CD4-positive, alpha-beta memory T cell (primary cell): ENCODE results near the gene SCFD1. TPM values are rescaled to one million over a fixed set of nuclear protein-coding genes. Genes with fewer than 3 reads are reported as not detected.

Experiments
- polyA plus RNA-seq, 2 donors: library from polyadenylated mRNA; unstranded; fragments of 300-500 nt; fragmentation: Illumina TruSeq; gene quantifications; one replicate each; pipeline ENCODE4 v1.2.3, GENCODE V29; 2021
- total RNA-seq, 2 experiments: library from RNA; stranded (reverse); gene quantifications; one replicate each; pipeline ENCODE4 v1.2.3, GENCODE V29; 2021

SCFD1 gene
- total and polyA plus RNA-seq, 4 experiments from 2014 or later = 58.1 to 78.9 (median 73.2) TPM

Other genes with a start within 250 kb of the SCFD1 start
- 10 to 100 TPM; 26.4 to 32.0 TPM for gene G2E3, start 63.2 kb upstream of the SCFD1 start, total RNA-seq
- gene G2E3, start 63.2 kb upstream of the SCFD1 start, polyA plus RNA-seq = 10 to 100 TPM in 1 of 2 donors, 1 to 10 TPM in 1; 9.7 to 18.5 TPM